Type B pancreatic cell (in vitro differentiated cells): ENCODE data around the gene SLC22A15. TPM values are rescaled to one million over a fixed set of nuclear protein-coding genes. Genes with fewer than 3 reads are reported as not detected.

ENCODE experiments used
- DNase-seq: peaks from one replicate; pipeline ENCODE4 v3.0.0; 2021; ENCODE audit warnings: mixed read lengths; ENCODE audit not compliant: unreplicated experiment; ENCODE audit errors: extremely low spot score
- H3K27ac Mint-ChIP-seq: 2 replicates; pipeline ENCODE4 v1.8.0; 2021; ENCODE audit warnings: mild to moderate bottlenecking, mixed read lengths
- H3K27me3 Mint-ChIP-seq: 2 replicates; pipeline ENCODE4 v1.8.0; 2021; ENCODE audit warnings: mixed read lengths
- H3K36me3 Mint-ChIP-seq: 2 replicates; pipeline ENCODE4 v1.8.0; 2021; ENCODE audit warnings: mixed read lengths
- H3K4me1 Mint-ChIP-seq: one replicate; pipeline ENCODE4 v1.8.0; 2021; ENCODE audit warnings: mixed read lengths; ENCODE audit not compliant: unreplicated experiment
- H3K4me3 Mint-ChIP-seq: 2 replicates; pipeline ENCODE4 v1.8.0; 2021; ENCODE audit warnings: mild to moderate bottlenecking, mixed read lengths
- H3K9me3 Mint-ChIP-seq: 2 replicates; pipeline ENCODE4 v1.8.0; 2021; ENCODE audit warnings: mixed read lengths
- CTCF ChIP-seq: fragments of 200-600 bp; sonication (generic); conservative IDR thresholded peaks from 2 replicates; pipeline ENCODE4 v1.5.0; 2021; ENCODE audit warnings: antibody characterized with exemption, mild to moderate bottlenecking
- total RNA-seq: library from RNA; stranded (reverse); gene quantifications from 2 replicates; pipeline ENCODE4 v1.2.1, GENCODE V29; 2021; ENCODE audit warnings: low replicate concordance

The SLC22A15 gene
- total RNA-seq, 1 donor from 2014 or later, result 3.9 TPM

- peaks cover 5% of the 10 kb centered on the region for H3K9me3 Mint-ChIP-seq
- H3K4me1 Mint-ChIP-seq, result peaks cover 4% of the 10 kb centered on the region
- no peaks in the 10 kb centered on the region for H3K27me3 Mint-ChIP-seq
- no peak for DNase-seq
- H3K36me3 Mint-ChIP-seq, result peaks cover 54% of the 10 kb centered on the region
- no peak overlapping the region for H3K4me3 Mint-ChIP-seq
- no peak for TF ChIP-seq CTCF
- H3K27ac Mint-ChIP-seq, result no peak overlapping the region
Measured at GRCh38 chr1:116001739-116002487, 25.6 kb downstream of the SLC22A15 start.

- no peak for DNase-seq
- H3K9me3 Mint-ChIP-seq, result no peaks in the 10 kb centered on the region
- no peak overlapping the region for H3K27ac Mint-ChIP-seq
- no peaks in the 10 kb centered on the region for H3K27me3 Mint-ChIP-seq
- peaks cover 4% of the 10 kb centered on the region for H3K4me1 Mint-ChIP-seq
- H3K4me3 Mint-ChIP-seq, result no peak overlapping the region
- TF ChIP-seq CTCF, result no peak
- H3K36me3 Mint-ChIP-seq, result peaks cover 44% of the 10 kb centered on the region
Measured at GRCh38 chr1:116002781-116003420, 26.6 kb downstream of the SLC22A15 start.

DNA sequence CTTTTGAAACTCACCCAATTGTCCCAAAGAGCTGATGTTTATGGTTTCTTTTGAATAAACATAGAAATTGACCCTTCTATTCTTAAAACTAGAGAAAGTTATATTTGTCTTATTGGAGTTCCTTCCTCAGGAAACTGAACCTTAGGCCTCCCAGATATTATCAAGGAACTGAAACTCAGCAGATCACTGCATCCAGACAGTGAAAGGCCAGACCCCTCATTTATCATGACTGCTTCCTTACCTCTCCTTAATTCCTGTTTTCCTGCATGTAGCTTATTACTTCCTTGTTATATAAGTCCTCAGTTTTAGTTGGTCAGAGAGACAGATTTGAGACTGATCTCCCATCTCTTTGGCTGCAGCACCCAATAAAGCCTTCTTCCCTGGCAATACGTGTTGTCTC lies 27.5 kb downstream of the SLC22A15 start:
- Mint-ChIP-seq H3K4me1 (peaks cover 4% of the 10 kb centered on the region), H3K27me3 (no peaks in the 10 kb centered on the region), H3K9me3 (no peaks in the 10 kb centered on the region), H3K4me3 (no peak overlapping the region), H3K36me3 (peaks cover 34% of the 10 kb centered on the region), H3K27ac (no peak overlapping the region)
- TF ChIP-seq CTCF, result no peak
- DNase-seq, result no peak

DNA sequence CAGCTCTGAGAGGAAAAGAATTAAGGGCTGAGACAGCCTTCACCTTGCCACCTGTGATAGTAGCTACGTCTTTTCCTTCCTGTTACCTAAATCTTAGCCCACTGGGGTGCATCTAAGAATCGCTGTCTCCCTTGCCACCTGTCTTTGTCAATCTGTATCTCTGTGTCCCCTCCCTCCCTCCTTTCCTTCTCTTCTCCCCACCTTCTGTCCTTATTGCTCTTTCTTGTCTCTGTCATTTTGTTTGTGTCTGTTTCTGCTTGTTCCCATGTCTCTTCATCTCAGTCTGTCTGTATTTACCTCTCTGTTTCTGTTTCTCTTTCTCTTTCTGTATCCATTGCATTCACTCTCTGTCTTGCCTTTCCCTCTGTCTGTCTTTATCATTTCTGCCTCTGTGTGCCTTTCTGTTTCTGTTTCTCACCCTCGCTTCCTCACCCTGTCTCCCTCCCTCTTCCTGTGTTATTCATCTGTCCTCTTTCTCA lies 30.2 kb downstream of the SLC22A15 start:
- DNase-seq, result no peak
- no peak overlapping the region for H3K27ac Mint-ChIP-seq
- H3K4me3 Mint-ChIP-seq, result no peak overlapping the region
- H3K4me1 Mint-ChIP-seq, result peaks cover 4% of the 10 kb centered on the region
- no peaks in the 10 kb centered on the region for H3K9me3 Mint-ChIP-seq
- peaks cover 18% of the 10 kb centered on the region for H3K36me3 Mint-ChIP-seq
- no peaks in the 10 kb centered on the region for H3K27me3 Mint-ChIP-seq
- no peak for TF ChIP-seq CTCF

GRCh38 chr1:116008656-116009390 lies 32.5 kb downstream of the SLC22A15 start:
- Mint-ChIP-seq H3K27ac (no peak overlapping the region), H3K9me3 (no peaks in the 10 kb centered on the region), H3K4me3 (no peak overlapping the region), H3K36me3 (peaks cover 5% of the 10 kb centered on the region), H3K4me1 (no peaks in the 10 kb centered on the region), H3K27me3 (no peaks in the 10 kb centered on the region)
- no peak for DNase-seq
- TF ChIP-seq CTCF, result no peak
